Measurements from ENCODE around the gene TCF7L1.
"Not testable (repeated sequence)": the region's sequence is repeated elsewhere in the genome, so short reads cannot be mapped to it uniquely, and the experiment has no call there.

The TCF7L1 gene

GRCh38 chr2:85131116-85131515 is 2.1 kb upstream of the TCF7L1 start:
- DNase-seq (ENCODE audit: low read depth in 2 of 2): no peak

- no peak for DNase-seq (ENCODE audit: low read depth in 2 of 2)
These were observed 795 bp upstream of the TCF7L1 start for GRCh38 chr2:85132397-85132796.

GRCh38 chr2:85133751-85134254 is 611 bp downstream of the TCF7L1 start:
- no peak for DNase-seq (ENCODE audit: low read depth in 2 of 2)

DNA sequence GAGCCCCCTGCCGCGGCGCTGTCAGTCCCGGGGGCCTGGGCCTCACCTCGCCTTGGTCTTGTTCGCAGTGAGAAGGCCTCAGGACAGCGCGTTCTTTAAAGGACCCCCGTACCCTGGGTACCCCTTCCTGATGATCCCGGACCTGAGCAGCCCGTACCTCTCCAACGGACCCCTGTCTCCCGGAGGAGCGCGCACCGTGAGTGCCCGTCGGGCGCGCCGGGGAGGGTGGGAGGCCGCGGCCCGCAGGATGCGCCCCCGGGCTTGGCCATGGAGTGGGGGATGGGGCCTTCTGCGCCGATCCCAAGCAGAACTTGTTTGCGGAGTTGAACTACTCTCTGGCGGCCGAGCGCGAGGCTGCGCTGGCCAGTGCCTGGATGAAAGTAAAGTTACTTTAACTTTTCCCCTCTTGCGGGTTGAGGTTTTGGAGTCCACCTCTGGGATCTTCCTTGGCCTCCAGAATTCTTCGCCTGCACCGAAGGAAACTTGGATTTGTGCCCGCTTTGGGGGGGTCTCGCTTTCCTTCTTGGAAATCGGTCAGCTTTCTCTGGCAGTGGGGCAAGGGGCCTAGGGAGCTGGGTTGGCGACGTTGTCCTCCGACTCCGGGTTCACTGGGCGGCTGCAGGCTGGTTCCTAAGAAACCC is 1.2 kb downstream of the TCF7L1 start:
- no peak for DNase-seq (ENCODE audit: low read depth in 2 of 2)

- no peak for DNase-seq (ENCODE audit: low read depth in 2 of 2)
These were observed 1.9 kb downstream of the TCF7L1 start for GRCh38 chr2:85134896-85135659.

GRCh38 chr2:85135660-85135914 is 2.4 kb downstream of the TCF7L1 start:
- no peak for DNase-seq (ENCODE audit: low read depth in 2 of 2)

GRCh38 chr2:85137156-85137555 is 4.0 kb downstream of the TCF7L1 start:
- DNase-seq (ENCODE audit: low read depth in 2 of 2): no peak

DNA sequence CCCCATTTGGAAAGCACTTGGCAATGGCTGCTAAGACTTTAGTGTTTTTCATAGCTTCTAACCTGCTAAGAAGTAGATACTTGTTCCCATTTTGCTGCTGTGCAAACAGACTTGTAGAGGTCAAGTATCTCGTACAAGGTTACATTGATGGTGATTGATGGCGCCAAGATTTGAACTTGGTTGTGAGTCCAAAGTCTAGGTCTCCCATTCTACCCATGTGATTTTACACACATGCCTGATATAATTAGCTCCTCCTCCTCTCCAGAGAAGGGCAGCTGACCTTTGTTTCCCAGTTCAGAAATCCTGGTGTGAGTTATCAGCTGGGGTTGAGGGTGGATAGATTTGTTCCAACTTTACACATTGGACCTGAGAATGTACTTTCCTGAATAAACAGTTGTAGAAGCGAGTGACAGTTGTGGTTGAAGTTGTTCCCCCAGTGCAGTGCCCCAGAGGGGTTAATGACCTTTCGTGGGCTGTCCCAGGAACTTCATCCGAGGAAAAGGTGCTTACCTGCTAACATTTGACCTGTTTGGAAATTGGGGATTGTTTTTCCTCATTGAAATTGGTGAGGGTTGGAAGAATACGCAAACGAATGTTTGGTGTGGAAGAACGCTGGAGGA is 10.4 kb downstream of the TCF7L1 start:
- DNase-seq (ENCODE audit: low read depth in 2 of 2): no peak

DNA sequence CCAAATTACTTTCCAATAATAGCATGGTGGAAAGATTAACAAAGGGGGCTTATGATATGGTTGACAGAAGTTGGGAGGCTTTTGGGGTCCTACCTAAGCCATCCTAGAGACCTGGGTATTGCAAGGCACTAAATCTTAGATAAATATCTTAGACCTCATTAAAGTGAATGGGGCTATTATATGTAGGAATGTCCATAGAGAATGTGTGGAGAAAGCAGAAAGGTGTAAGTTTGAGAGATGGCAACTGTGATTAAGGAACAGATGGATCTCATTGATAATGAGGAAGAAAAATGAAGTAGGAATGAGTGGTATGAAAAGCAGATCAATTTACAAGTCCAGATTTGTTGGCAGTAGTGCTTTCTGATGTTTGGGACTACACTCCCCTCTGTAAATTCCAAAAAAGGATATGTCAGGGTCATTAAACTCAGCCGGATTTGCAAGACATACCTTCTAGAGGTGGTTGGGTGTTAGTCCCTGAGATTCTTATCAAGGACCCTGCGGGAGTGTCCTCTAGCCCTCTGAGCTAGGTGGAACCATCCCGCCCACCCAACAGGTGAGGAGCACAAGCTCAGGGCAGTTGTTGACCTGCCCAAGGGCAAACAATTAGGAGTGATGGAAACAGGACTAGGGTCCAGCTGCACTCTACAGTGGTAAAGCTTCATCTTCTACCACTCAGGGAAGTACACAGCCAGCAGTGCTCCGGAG is 12.1 kb downstream of the TCF7L1 start:
- DNase-seq (ENCODE audit: low read depth in 2 of 2): no peak

DNA sequence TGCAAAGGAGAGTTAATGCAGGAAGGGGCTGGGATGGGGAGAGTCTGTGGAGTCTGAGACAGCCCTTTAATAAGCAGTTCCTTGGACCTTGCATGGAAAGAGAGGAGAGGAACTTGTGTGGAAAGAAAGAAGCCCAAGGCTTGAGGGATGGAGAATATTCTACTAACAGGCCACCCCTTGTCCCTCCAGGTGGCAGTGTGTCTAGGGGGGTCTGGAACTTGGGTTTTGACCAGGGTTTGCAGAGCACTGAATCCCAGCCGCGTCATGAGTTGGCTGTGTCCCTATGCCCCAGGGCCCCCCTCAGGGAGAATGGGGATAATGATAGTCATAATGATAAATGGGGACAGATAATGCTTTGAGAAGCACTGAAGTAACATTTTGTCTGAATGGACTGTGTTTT is 15.0 kb downstream of the TCF7L1 start:
- no peak for DNase-seq (ENCODE audit: low read depth in 2 of 2)

DNA sequence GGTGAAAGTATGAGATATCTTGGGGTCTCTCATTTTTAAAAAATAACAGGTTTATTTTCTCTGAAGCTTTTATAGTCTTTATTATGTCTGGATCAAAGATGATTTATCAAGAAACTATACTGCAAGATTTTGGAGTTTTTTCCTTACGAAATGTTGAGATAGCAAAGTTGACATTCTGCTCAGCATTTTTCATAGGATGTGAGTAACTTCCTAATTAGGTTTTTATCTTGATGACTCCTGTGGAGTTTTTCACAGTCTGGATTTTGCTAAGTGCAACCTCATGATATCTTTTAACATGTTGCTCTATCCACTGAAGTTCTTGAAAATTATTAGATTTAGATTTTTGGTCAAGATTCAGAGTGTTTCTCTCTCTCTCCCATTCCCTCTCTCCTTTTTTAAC is 17.8 kb downstream of the TCF7L1 start:
- no peak for DNase-seq (ENCODE audit: low read depth in 2 of 2)

DNA sequence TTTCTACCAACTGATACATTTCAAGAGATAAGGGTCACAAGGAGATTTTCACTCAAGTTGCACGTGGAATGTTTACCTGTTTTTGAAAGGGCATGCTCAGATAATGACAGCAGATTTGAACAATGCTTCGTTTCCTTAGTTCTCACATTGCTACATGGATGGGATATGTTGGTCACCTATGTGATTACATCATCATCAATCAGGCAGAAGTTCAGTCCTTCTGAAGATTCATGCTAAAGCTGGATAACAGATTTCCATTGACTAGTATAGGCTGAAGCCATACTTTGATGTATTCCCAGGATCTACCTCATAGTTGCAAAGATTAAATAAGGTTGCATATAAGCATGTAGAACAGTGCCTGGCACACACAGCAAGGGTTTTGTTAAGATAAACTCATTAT is 19.7 kb downstream of the TCF7L1 start:
- DNase-seq (ENCODE audit: low read depth in 2 of 2): no peak

DNA sequence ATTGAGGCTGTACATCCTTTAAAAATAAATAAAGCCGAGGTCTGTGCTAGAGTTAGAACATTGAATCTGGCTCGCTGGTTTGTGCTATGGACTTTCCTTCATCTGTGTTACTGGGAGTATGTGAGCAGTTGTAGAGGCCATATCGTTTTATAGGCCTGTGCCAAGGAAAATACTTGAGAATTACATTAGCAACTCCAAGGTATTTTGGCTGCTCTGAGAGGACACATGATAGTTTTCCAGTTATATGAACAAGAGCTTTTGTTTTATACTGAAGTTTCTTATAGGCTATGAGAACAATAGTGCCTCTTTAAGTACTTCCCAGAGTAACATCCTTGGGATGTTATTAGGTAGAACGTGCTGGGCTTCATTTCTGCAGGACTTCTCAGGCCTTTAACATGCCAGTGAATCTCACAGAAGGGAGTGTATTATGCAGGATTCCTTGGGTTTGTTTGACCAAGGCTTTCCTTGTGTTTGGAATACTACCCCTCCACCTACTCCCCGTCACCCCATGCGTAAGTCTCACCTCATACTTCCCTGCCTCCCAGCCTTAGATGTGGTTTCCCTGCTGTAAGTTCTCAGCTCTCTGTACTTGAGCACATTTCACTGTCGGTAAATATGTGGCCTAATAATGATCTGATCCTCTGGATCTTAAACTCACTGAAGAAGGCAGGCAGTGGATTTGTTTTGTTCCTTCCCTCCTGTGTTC is 21.0 kb downstream of the TCF7L1 start:
- DNase-seq (ENCODE audit: low read depth in 2 of 2): no peak

- DNase-seq (ENCODE audit: low read depth in 2 of 2): not testable (repeated sequence)
These were observed 21.9 kb downstream of the TCF7L1 start for GRCh38 chr2:85155082-85155481.

DNA sequence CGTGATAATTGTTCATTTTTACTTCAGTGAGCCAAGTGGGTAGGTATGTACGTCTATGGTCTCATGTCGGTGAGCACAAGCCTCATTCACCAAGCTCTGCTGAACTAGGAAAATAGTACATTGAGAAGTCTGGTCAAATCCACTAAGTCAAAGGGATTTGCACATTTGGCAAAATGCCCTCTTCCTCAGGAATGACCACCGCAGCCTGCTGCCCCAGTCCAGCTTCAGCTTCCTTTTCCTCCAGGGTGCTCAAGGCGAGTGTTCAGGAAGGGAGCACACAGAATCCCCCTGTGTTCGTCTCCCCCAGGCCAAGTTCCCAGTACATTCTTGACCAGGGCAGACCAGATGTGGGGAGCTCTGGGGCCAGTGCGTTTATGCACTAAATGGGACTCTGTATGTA is 23.0 kb downstream of the TCF7L1 start:
- DNase-seq (ENCODE audit: low read depth in 2 of 2): no peak

DNA sequence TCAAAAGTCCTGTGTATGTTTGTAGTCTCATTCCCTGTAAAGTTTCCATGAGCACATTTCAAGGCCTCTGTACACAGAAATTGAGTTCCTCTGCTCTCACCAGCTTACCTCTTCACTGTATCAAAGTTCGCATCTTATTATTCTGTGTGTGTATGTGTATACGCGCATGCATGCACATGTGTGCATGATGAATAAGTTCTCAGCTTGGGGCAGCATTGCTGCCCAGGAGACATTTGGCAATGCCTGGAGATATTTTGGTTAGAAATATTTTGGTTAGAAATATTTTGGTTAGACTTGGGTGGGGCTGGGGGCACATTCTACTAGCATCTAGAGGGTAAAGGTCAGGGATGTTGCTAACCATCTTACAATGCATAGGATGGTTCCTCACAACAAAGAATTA is 23.4 kb downstream of the TCF7L1 start:
- no peak for DNase-seq (ENCODE audit: low read depth in 2 of 2)

GRCh38 chr2:85157345-85157744 is 24.2 kb downstream of the TCF7L1 start:
- no peak for DNase-seq (ENCODE audit: low read depth in 2 of 2)

- DNase-seq (ENCODE audit: low read depth in 2 of 2): no peak
These were observed 25.5 kb downstream of the TCF7L1 start for GRCh38 chr2:85158559-85159273.

- no peak for DNase-seq (ENCODE audit: low read depth in 2 of 2)
These were observed 26.4 kb downstream of the TCF7L1 start for GRCh38 chr2:85159589-85159988.

GRCh38 chr2:85160966-85161960 is 28.1 kb downstream of the TCF7L1 start:
- no peak for DNase-seq (ENCODE audit: low read depth in 2 of 2)
